CD4-positive, alpha-beta T cell treated with Interleukin-6 for 4 hours (primary cell): ENCODE data around the gene TNN.
"Not testable (repeated sequence)": the region's sequence is repeated elsewhere in the genome, so short reads cannot be mapped to it uniquely, and the experiment has no call there.

ENCODE experiments used
- DNase-seq: peaks from one replicate; pipeline ENCODE4 v3.0.0-alpha.2; 2020; ENCODE audit warnings: mixed read lengths

TNN gene, protein sequence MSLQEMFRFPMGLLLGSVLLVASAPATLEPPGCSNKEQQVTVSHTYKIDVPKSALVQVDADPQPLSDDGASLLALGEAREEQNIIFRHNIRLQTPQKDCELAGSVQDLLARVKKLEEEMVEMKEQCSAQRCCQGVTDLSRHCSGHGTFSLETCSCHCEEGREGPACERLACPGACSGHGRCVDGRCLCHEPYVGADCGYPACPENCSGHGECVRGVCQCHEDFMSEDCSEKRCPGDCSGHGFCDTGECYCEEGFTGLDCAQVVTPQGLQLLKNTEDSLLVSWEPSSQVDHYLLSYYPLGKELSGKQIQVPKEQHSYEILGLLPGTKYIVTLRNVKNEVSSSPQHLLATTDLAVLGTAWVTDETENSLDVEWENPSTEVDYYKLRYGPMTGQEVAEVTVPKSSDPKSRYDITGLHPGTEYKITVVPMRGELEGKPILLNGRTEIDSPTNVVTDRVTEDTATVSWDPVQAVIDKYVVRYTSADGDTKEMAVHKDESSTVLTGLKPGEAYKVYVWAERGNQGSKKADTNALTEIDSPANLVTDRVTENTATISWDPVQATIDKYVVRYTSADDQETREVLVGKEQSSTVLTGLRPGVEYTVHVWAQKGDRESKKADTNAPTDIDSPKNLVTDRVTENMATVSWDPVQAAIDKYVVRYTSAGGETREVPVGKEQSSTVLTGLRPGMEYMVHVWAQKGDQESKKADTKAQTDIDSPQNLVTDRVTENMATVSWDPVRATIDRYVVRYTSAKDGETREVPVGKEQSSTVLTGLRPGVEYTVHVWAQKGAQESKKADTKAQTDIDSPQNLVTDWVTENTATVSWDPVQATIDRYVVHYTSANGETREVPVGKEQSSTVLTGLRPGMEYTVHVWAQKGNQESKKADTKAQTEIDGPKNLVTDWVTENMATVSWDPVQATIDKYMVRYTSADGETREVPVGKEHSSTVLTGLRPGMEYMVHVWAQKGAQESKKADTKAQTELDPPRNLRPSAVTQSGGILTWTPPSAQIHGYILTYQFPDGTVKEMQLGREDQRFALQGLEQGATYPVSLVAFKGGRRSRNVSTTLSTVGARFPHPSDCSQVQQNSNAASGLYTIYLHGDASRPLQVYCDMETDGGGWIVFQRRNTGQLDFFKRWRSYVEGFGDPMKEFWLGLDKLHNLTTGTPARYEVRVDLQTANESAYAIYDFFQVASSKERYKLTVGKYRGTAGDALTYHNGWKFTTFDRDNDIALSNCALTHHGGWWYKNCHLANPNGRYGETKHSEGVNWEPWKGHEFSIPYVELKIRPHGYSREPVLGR (N-terminal part only)

DNA sequence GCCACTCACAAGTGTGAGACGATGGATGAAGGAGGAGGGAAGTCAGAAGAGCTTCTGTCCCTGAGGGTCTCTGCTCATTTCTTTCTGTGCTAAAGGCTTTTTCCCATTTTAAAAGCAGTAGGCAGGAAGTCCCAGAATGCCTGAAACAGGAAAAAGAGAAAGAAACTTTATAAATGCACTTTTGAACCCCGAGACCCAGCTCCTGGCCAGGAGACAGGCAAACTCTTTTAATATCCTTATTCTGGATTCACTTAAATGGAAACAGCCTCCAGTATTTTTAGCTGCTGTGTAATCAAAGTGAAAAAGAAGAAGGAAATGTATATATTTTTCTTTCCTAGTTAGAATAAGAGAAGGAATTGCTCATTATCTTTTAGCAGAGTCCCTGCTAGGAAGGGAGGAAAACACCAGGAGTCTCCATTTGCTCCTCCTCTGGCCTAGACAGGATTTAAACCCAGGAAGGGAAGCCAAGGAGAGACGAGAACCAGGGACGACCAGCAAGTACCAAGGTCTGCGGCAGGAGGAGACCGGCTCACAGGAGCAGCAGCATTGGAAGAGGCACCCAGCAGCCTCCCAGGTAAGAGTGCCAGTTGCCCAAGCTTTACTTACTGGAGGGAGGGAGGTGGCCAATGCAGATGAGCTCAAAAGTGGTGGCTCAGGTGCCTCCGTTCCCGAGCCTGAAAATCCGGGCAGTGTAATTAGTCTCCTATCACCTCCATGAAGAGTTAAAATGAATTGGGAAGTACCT lies at the start of gene TNN:
Gene TNN (plus strand): TSS at position 472 of the 745 bp plus-strand sequence. CDS start 9,586 bp downstream, outside the sequence.
- DNase-seq: no peak

DNA sequence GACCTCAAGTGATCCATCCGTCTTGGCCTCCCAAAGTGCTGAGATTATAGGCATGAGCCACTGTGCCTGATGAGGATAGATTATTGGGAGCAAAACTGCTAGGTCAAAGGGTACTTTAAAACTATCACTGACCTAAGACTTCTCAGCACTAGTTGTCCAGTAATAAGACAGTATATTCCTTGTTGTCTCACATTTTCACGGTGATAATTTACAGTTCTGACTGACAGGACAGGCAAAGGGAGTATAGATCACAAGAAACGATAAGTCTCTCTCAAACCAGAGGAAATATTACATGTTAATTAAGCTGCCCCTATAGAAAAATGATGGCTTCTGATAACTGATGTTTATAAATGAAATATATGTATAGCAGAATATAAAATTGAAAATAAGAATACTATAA lies 48.1 kb upstream of the TNN start:
- DNase-seq: no peak

DNA sequence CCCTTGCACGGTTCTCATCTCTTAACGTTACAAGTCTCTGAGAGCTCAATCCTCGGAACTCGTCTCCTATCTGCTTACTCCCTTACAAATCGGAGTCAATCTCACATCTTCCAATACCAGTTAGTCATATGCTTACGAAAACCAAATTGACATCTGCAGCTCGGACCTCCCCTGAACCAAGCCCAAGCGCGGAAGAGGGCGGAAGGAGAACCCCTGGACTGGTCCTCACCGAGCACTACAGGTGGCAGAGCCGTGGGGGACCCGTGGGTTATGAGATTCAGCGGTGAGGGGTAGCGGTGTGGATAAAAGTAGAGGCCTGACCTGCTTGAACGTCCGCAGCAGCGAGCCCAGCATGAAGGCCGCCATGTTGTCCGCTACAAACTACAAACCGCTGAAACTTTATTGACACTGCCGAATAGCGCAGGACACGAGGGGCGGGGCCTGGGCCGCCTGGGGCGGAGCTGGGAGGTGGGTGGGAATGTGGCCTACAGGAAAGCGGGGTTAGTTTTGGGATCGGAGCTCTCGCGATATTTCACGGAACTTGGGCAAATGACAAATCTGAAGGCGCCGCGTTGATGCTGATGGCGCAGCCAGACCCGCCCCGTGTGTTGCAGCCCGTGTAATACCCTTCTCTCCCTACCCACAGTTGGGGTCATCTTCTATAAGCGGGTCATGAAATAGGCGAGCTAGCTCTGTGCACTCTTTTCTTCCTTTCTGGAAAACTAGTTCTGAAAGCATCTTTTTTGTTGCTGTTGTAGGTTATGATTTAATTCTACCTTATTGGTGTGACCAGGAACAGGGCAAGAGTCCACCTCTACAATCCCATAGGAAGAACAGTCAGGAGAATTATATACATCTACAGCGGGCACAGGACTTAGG lies 44.4 kb upstream of the TNN start, which contains the start of gene MRPS14:
Gene MRPS14 (minus strand): TSS at position 383 of the 879 bp plus-strand sequence. CDS start 17 bp downstream, at position 366.
- peak; percentile 99 for DNase-seq

DNA sequence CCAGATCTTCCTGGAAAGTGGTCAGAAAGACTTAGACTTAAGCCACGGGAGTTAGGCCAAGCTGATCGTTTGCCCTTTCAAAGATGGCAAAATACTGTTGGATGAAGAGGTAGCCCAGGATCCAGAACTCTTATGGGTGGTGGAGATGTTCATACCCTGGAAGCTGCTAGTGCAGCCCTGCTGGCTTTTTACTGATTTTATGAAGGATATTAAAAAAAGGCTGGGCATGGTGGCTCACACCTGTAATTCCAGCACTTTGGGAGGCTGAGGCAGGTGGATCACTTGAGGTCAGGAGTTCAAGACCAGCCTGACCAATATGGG lies 43.8 kb upstream of the TNN start:
- DNase-seq: not testable (repeated sequence)

DNA sequence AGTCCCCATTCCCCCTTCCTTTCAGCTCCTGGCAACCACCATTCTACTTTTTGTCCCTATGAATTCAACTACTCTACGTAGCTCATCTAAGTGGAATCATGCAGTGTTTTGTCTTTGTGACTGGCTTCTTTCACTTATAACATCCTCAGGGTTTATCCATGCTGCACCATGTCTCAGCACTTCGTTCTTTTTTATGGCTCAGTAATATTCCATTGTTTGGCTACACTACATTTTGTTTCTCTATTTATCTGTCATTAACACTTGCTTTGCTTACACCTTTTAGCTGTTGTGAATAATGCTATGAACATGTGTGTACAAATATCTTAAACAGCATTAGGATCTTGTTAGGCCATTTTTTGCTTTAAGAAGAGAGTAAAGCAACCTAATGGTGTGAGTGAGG lies 42.9 kb upstream of the TNN start:
- DNase-seq: no peak

DNA sequence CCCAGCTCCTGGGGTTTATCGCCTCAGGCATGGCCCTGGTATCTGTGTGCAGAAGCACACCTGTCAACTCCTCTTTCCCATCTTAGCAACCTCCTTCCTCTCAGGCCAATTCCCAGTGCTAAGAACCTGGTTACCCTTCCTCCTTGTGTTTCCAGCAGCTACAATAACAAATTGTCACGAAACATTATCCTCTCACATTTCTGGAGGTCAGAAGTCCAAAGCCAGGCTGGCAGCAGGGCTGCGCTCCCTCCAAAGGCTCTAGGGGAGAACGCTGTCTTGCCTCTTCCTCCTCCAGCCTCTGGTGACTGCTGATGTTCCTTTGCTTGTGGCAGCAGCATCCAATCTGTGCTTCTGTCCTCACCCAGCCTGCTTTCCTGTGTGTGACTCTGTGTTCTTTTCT lies 33.7 kb upstream of the TNN start:
- no peak for DNase-seq

DNA sequence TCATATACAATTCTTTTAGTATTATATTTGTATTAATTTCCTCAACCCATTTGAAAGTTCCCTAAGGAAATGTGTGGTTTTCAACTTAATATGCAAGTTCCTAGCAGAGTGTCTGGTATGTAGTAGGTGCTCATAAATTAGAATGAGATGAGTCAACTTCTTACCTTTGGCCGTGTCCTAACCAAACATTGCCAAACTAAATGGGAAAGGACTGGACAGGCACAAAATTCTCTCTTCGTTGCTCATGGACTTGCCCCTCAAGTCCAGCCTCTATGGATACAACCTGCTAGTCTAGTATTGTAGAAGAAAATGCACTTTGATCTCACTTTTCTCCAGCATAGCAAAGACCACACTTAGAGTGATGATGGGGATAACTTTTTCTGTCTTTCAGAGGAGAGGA lies 32.9 kb upstream of the TNN start:
- no peak for DNase-seq

DNA sequence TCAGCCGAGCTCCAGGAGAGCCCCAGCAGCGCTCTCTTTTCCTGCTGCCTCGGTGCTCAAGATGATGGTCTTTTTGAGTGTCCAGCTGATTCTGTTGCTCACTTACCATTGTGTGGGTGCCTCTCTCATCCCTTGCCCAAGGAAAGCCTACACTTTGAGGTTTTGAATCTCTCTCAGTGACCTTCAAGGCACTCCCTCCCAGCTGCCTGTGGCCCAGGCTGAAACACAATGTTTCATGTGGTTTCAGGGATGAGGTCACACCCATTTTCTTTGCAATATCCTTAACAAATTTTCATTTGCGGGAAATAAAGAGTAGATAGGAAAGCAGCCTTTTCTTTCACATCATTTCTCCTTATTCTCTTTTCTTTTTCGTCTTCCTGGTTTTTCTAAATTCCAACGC lies 31.8 kb upstream of the TNN start:
- DNase-seq: no peak

DNA sequence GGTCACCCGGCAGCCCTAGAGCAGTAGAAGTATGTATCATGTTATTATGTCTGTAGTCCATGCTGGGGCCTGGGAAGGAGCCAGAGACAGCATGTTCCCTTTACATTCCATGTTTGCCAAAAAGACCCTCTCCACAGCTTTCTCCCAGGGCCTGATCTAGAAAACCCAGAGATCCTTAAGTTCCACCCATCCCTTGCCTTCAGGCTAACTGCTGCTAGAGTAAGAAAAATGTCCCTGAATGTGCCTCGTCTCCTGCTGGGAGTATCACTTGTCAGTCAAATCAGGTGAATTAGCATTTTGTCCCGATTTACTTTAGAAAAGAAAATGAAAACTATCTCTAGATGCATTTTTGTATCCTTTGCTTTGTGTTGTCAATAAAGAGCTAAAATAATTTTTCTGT lies 31.2 kb upstream of the TNN start:
- DNase-seq: no peak

DNA sequence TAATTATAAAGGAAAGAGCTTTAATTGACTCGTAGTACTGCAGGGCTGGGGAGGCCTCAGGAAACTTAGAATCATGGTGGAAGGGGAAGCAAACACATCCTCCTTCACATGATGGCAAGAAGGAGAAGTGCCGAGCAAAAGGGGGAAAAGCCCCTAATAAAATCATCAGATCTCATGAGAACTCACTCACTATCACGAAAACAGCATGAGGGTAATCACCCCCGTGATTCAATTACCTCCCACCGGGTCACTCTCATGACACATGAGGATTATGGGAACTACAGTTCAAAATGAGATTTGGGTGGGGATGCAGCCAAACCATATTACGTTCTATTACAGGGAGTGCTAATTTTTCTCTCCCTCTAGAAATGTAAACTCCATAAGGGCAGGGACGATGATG lies 30.2 kb upstream of the TNN start:
- no peak for DNase-seq

DNA sequence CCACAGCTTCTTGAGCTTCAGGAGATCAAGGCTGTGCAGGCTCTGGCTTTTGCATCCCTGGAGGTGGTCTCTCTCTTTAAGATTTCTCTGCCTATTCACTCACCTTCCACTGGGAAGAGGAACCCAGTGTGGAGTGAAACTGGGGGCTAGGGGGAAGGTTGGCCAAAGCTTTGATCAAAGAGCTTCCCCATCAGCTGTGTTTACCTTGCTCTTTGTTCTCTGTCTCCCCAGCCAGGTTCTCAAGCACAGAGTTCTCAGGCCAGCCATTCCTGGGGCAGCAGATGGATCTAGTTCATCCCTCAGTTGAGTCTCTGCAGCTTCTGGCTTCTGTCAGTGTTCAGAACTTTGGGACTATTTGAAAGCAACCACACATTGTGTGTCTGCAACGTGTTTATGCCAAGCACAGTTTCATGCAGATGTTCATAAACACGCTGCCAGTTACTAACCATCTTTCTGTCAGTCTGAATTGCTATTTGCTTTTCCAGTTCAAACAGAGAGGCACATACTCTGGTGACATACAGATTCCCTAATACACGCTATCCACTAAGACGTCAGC lies 27.2 kb upstream of the TNN start:
- no peak for DNase-seq

DNA sequence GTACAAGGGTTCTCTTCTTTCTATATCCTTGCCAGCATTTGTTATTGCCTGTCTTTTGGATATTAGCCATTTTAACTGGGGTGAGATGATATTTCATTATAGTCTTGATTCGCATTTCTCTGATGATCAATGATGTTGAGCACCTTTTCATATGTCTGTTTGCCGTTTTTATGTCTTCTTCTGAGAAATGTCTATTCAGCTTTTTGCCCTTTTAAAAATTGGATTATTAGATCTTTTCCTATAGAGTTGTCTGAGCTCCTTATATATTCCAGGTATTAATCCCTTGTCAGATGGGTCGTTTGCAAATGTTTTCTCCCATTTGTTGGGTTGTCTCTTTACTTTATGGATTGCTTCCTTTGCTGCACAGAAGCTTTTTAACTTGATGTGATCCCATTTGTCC lies 25.0 kb upstream of the TNN start:
- DNase-seq: no peak

DNA sequence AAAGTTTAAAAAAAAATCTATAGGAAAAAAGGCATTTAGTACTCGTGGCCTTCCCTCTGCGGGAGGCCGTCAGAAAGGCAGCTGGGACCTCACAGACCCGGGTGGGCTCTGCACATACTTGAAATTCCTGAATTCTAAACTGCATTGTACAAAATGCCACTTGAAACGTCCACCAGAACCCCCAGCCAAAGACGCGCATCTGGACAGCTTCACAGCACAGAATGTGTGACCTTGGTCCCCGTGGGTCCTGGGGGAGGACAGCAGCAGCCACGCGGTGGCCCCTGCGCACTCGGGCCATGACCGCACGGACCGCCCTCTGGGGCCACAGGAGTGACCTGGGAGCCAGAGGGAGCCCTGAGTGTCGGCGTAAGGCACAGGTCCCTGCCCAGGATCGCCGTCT lies 23.8 kb upstream of the TNN start:
- DNase-seq: no peak

DNA sequence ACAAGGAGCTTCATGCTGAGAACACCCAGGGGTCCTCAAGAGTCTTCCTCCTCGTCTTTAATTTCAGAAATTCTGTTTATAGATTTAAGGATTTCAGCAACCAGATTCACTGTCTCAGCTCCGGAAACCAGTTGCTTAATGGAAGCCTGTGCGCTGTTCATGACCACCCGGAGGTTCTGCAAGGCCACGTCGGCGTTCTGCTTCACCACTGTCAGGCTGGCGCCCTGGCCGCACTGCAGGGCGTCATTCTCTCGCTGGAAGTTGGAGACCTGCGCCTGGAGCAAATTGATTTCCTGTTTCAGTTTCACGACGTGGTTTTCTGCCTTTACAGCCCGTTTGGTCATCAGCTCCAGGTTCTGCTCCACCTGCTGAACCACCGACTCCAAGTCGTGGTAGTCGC lies 23.0 kb upstream of the TNN start:
- DNase-seq: not testable (repeated sequence)

DNA sequence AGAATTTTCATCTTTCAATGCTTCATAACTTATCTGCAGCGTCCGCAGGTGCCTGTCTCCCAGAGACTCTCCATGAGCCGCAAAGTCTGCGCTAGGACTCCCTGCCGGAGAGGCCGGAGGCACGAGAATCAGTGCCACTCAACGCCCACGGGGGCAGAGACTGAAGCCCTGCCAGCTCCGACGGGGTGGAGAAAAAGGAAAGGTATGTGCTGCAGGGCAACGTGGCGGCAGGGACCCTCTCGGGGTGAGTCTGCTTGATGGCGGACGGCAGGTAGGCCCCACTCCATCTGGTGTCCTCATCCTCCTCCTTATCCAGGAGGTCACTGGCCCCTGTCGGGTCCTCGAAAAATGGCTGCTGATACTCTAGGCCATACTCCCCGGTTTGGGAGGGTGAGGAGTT lies 22.5 kb upstream of the TNN start:
- no peak for DNase-seq

DNA sequence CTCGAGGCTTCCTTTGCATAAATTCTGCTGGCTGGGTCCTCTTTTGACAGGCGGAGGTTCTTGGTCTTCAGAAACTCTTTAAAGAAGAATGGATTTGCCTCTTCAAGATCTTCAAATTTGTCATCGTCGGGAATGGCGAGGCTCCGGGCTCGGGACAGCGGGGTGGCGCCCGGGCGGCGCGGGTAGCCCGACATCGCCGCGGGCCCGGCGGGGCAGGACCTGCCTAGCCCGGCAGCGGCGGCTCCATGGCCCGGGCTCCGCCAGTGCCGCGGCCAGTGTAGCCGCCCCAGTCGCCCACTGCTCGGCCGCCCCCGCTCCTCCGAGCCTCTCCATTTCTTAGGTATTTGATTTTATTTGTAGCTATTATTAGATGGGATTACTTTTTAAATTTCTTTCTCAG lies 22.1 kb upstream of the TNN start:
- DNase-seq: no peak

DNA sequence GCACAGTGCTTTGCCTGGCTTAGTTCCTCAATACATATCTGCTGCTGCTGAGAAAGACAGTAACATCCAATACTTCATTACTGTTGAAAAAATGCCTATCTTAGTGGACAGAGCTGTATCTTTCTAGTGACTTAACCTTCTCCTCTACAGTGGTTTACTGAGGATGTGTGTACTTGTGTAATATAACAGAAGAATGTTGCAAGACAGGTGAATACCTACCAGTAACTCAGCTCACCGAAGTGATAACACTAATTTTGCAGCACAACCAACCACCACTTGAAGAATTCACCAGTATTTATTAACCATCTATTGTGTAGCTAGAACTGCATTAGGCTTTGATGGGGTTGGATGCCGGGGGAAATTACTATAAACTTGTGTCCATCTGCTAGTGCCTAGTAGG lies 16.6 kb upstream of the TNN start:
- no peak for DNase-seq

DNA sequence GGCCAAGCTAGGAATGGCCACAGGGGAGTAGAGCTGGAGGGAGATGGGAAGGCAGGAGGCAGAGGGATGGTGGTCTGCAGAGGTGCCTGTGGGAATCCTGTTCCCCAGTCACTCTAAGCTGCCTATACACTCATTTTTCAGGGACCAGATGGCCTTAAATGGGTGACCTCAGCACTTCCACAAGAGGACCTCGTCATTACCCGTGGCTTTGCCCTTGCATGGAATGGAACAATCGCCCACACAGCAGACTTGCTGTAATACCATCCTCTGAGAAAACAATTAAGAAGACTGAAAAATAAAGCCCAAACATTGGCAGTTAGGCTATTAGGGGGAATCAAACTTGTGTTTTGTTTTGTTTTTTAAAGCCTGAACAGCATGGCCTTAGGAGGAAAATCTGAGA lies 12.9 kb upstream of the TNN start:
- DNase-seq: no peak

DNA sequence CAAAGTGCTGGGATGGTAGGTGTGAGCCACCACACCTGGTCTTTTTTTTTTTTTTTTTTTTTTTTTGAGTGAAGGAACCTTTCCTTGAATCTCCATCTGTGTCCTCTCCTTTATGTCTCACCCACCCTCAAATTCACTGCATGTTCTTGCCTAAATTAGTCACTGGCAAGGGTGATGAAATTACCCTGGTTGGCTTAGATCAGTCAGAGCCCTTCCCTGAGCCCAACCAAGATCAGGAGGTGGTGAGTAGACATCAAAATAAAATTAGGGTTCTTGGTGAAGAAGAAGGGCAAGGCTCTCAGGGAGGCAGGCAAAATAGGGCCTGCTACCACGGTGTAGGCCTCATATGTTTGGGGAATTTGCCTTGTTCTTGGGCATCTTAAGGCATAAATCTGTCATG lies 5.3 kb upstream of the TNN start:
- no peak for DNase-seq

DNA sequence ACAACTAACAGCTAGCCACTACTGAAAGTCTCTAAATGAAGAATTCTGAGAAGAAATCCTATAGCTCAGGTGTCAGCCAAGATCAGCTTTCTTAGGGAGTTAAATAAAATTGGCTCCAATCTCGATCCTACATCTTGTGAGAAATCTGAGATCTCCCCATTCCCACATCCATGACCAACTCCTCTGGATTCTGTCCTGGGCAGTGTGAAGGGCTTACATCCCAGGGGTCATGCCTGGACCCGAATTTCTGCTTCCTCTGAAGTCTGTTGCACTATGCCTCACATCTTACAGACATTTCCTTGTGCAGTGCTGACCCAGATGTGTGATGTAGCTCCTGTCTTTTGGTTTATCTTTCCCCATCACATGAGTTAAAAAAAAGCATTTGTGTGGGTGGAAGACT lies 4.8 kb upstream of the TNN start:
- DNase-seq: no peak

DNA sequence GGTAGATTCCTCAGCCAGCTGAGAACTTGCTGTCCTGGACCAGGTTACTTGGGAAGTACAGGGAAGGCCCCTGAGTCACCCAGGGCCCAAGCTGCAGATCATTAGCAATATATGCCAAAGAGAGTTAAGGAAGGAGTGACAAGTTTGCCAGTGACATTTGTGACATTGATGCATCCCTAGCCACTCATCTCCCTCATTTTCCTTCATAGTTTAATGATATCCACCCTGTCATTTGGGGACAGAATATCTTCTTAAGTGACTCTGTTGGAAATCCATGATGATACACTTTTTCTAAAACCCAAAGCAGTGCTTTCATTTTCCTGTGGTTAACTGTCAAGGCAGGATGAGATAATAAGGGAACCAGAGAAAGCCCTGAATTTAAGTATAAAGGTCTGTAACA lies 3.2 kb downstream of the TNN start:
- no peak for DNase-seq
